Measurements from ENCODE around the gene C1QTNF8.

The C1QTNF8 gene

DNA sequence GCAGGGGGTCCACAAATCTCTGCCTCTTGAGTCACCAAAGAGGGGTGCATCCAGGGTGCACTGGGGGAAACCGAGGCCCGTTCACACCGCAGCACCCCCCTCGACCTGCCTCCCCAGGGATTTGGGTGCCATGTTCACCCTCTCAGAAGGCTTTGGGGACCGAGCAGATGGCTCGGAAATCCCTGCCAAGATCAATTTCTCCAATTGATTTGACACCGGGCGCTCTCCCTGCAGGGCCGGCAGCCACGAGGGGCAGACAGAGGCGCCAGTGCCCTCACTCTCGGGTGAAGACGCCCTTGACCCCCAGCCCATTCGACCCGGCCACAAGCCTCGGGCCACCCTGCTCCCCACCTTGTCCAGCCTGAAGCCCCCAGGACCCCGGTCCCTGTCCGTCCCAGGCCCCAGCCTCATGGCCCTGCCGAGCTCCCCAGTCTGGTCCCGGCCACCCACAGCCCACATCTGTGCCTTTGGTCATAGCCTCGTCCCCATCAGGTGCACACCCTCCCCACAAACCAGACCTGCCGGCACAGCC is 14.2 kb downstream of the C1QTNF8 start:
- Mint-ChIP-seq H3K4me3 (no peak overlapping the region), H3K9me3 (peaks cover 11% of the 10 kb centered on the region)
- TF ChIP-seq CTCF (IDR thresholded peaks at IDR 0.05; ENCODE audit: unreplicated experiment in 3 of 3): no peak

DNA sequence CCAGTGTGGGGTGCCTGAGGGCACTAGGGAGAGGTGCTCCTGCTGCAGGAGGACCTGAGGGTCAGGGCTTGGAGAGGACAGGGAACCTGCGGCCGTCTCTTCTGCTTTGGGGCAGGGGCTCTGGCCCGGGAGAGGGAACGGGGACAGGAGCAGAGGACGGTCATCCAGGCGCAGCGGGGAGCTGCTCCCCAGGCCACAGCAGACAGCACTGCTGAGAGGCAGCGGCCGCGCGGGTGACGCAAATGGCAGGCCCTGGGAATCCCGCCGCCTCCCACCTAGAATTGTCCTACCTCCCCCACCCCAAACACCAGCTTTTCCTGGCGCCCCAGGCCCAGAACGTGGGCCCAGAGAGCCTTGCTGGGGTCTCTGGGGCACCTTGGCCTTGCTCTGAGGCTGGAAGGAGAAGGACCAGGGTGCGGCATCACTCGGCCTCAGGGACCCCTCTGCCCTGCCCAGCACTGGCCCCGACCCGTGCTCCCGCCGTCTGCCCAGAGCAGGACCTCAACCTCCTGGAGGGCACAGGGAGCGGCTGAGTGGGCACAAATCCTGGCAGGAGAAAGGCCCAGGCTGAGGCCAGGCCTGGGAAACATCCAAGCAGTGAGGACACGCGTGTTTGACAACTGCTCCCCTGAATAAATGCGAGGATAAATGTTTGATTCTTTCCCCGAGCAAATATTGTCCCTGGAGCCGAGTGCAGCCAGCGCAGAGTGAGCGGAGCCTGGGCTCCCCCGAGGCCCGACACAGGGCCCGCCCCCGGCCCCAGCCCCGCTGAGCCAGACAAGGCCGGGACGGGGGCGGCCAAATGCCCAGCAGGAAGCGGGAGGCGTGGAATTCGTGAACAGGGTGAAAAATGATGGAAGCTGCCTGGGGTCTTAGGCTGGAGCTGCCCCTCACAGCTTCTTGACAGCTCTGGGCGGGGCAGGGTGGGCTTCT is 15.0 kb downstream of the C1QTNF8 start:
- H3K27ac Mint-ChIP-seq: no peak overlapping the region
- no peak for TF ChIP-seq CTCF (IDR thresholded peaks at IDR 0.05; ENCODE audit: unreplicated experiment in 3 of 3)
- H3K36me3 Mint-ChIP-seq (ENCODE audit: low read depth): peaks cover 4% of the 10 kb centered on the region
- H3K9me3 Mint-ChIP-seq: peaks cover 11% of the 10 kb centered on the region
- no peak overlapping the region for H3K4me3 Mint-ChIP-seq
- peaks cover 35% of the 10 kb centered on the region for H3K27me3 Mint-ChIP-seq (ENCODE audit: low read depth)
- H3K4me1 Mint-ChIP-seq: peaks cover 15% of the 10 kb centered on the region

More for the DNA sequence above, 14.2 kb downstream of the C1QTNF8 start:
- Mint-ChIP-seq H3K36me3 (ENCODE audit: low read depth) (peaks cover 4% of the 10 kb centered on the region), H3K27me3 (ENCODE audit: low read depth) (peaks cover 28% of the 10 kb centered on the region), H3K4me1 (peaks cover 10% of the 10 kb centered on the region), H3K27ac (no peak overlapping the region)

DNA sequence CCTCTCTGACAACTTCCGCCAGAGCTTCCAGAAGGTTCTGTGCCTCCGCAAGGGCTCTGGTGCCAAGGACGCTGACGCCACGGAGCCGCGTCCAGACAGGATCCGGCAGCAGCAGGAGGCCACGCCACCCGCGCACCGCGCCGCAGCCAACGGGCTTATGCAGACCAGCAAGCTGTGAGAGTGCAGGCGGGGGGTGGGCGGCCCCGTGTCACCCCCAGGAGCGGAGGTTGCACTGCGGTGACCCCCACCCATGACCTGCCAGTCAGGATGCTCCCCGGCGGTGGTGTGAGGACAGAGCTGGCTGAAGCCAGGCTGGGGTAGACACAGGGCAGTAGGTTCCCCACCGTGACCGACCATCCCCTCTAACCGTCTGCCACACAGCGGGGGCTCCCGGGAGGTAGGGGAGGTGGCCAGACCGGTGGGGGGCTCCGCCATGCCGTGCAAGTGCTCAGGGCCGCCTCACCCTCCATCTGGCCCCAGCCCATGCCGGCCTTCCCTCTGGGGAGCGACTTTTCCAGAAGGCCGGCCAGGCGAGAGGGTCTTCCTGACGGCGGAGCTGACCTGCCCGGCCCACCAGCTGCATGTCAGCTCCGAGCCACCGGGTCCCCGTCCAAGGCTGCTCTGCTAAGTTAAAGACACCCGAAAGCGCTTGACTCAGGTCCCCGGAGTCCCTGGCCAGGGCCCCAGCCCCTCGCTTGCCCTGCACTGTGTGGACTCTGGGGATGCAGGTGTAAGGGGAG is 16.1 kb downstream of the C1QTNF8 start:
- TF ChIP-seq CTCF (IDR thresholded peaks at IDR 0.05; ENCODE audit: unreplicated experiment in 3 of 3): no peak
- H3K27me3 Mint-ChIP-seq (ENCODE audit: low read depth): peaks cover 33% of the 10 kb centered on the region
- peaks cover 1% of the 10 kb centered on the region for H3K9me3 Mint-ChIP-seq
- peaks cover 15% of the 10 kb centered on the region for H3K4me1 Mint-ChIP-seq
- no peak overlapping the region for H3K27ac Mint-ChIP-seq
- H3K36me3 Mint-ChIP-seq (ENCODE audit: low read depth): peaks cover under 1% of the 10 kb centered on the region
- H3K4me3 Mint-ChIP-seq: no peak overlapping the region

- no peak for TF ChIP-seq CTCF (IDR thresholded peaks at IDR 0.05; ENCODE audit: unreplicated experiment in 3 of 3)
- no peaks in the 10 kb centered on the region for H3K36me3 Mint-ChIP-seq (ENCODE audit: low read depth)
- no peaks in the 10 kb centered on the region for H3K9me3 Mint-ChIP-seq
- no peak overlapping the region for H3K4me3 Mint-ChIP-seq
- peaks cover 15% of the 10 kb centered on the region for H3K4me1 Mint-ChIP-seq
- H3K27ac Mint-ChIP-seq: no peak overlapping the region
- H3K27me3 Mint-ChIP-seq (ENCODE audit: low read depth): peaks cover 35% of the 10 kb centered on the region
Observed at GRCh38 chr16:1079341-1079740, 16.7 kb downstream of the C1QTNF8 start.

- no peak for TF ChIP-seq CTCF (IDR thresholded peaks at IDR 0.05; ENCODE audit: unreplicated experiment in 3 of 3)
- Mint-ChIP-seq H3K4me1 (peaks cover 15% of the 10 kb centered on the region), H3K27ac (no peak overlapping the region), H3K36me3 (ENCODE audit: low read depth) (no peaks in the 10 kb centered on the region), H3K27me3 (ENCODE audit: low read depth) (peaks cover 40% of the 10 kb centered on the region), H3K4me3 (no peak overlapping the region), H3K9me3 (no peaks in the 10 kb centered on the region)
Observed at GRCh38 chr16:1078579-1079021, 17.4 kb downstream of the C1QTNF8 start.

Data from nephron (organoid).